Measurements from ENCODE around the gene DUOX1.

DNA sequence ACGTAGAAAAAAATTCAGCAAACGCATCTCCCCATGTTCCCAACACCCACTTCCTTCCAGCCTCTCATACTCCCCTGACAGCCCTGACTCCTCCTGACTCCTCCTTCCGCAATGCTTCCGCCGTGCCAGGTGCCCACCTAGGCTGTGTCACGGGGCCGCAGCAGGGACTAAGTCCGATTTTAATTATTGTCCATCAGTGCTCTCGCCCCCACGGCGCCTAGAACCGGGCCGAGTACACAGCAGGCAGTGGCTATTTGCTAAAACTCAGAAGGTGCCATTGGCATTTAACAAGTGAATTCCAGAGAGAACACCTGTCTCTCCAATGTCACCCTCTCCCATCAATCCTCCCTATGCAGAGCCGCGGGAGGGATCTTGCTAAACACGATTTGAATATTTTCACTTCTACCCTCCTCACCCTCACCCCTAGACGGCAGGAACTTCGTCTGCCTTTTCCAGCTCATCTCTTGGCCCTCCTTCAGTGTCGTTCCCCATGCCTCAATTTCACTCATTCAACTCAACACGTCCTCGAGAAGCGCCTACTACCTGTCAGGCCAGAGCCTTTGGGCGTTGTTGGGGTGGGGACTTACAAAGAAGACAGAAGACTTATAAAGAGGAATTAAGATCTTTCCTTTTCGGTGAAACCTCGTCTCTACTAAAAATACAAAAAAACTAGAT, 69.5 kb downstream of the DUOX1 start:
- TF ChIP-seq POLR2A (IDR thresholded peaks at IDR 0.05; ENCODE audit: low read depth, low read length) (no peak), POLR2AphosphoS5 (IDR thresholded peaks at IDR 0.05; ENCODE audit: low read depth, low read length) (no peak), TAF1 (IDR thresholded peaks at IDR 0.05; ENCODE audit: borderline replicate concordance, low read depth, low read length) (no peak)

All from GM12892 (cell line).